Activated T-helper 1 cell treated with anti-CD3 and anti-CD28 coated beads, Interleukin-12 subunit alpha, Interleukin-12 subunit beta, Interleukin-2, Interleukin-4 antibody, amounts not matched to agents 30 ng/mL and 10 ng/mL and 1 ng/mL, durations not matched to agents 14 hours and 24 hours and 36 hours (primary cell): ENCODE results near the gene NCAPD3. TPM values are rescaled to one million over a fixed set of nuclear protein-coding genes. Genes with fewer than 3 reads are reported as not detected.

Experiments used
- DNase-seq: peaks from one replicate; pipeline ENCODE4 v3.0.0; 2021; ENCODE audit warnings: low spot score
- H3K27ac Mint-ChIP-seq: one replicate; pipeline ENCODE4 v1.8.0; 2021; ENCODE audit warnings: mild to moderate bottlenecking, mixed read lengths
- H3K27me3 Mint-ChIP-seq: one replicate; pipeline ENCODE4 v1.8.0; 2022; ENCODE audit warnings: mild to moderate bottlenecking, moderate library complexity, mixed read lengths; ENCODE audit not compliant: insufficient read depth
- H3K36me3 Mint-ChIP-seq: one replicate; pipeline ENCODE4 v1.8.0; 2021; ENCODE audit warnings: low read depth, mixed read lengths
- H3K4me1 Mint-ChIP-seq: one replicate; pipeline ENCODE4 v1.8.0; 2021; ENCODE audit warnings: low read depth, mixed read lengths
- H3K4me3 Mint-ChIP-seq: one replicate; pipeline ENCODE4 v1.8.0; 2021; ENCODE audit warnings: mild to moderate bottlenecking, moderate library complexity, mixed read lengths
- H3K9me3 Mint-ChIP-seq: one replicate; pipeline ENCODE4 v1.8.0; 2021; ENCODE audit warnings: mixed read lengths
- intact Hi-C: fragments of 100-400 bp; cut with micrococcal nuclease; formaldehyde crosslinking; loops from one replicate; pipeline ENCODE4 v1.15.1; 2024
- total RNA-seq: library from RNA; stranded (reverse); gene quantifications from 2 replicates; pipeline ENCODE4 v1.2.3, GENCODE V29; 2022

Gene NCAPD3
- total RNA-seq = 103 and 107 TPM in 2 replicates

- Mint-ChIP-seq H3K36me3 (peaks cover 24% of the 10 kb centered on the region), H3K9me3 (no peaks in the 10 kb centered on the region), H3K4me1 (peaks cover 63% of the 10 kb centered on the region), H3K27ac (peak within 1 kb of the TSS; percentile 99), H3K4me3 (peak within 1 kb of the TSS; percentile 98), H3K27me3 (no peaks in the 10 kb centered on the region)
- intact Hi-C loops = loop anchor here (1.0 to 5.0 kb wide), 7 partner anchors 17 to 296 kb away; partner anchors contain the start of genes ACAD8, GLB1L2, IGSF9B and JAM3
- peak; percentile 94 for DNase-seq
These were observed at the start of gene NCAPD3, which contains the start of gene VPS26B for GRCh38 chr11:134223836-134224709. Gene NCAPD3 (minus strand): TSS chr11:134223967. CDS start chr11:134223926, 41 bp downstream. Gene VPS26B (plus strand): TSS chr11:134224671. CDS start chr11:134225123, 452 bp downstream.

GRCh38 chr11:134273317-134273712, 49.5 kb upstream of the NCAPD3 start:
- H3K27me3 Mint-ChIP-seq = peaks cover 2% of the 10 kb centered on the region
- no peaks in the 10 kb centered on the region for H3K9me3 Mint-ChIP-seq
- H3K27ac Mint-ChIP-seq = no peak overlapping the region
- peaks cover 55% of the 10 kb centered on the region for H3K4me1 Mint-ChIP-seq
- peak overlapping the region; percentile 65 for H3K4me3 Mint-ChIP-seq
- no peak for DNase-seq
- H3K36me3 Mint-ChIP-seq = peaks cover 11% of the 10 kb centered on the region
- intact Hi-C loops = no loop called here

- Mint-ChIP-seq H3K4me3 (peak overlapping the region; percentile 65), H3K27me3 (peaks cover 2% of the 10 kb centered on the region), H3K4me1 (peaks cover 55% of the 10 kb centered on the region), H3K27ac (peak overlapping the region; percentile 45), H3K36me3 (peaks cover 16% of the 10 kb centered on the region), H3K9me3 (no peaks in the 10 kb centered on the region)
- DNase-seq = no peak
- intact Hi-C loops = no loop called here
These were observed 48.9 kb upstream of the NCAPD3 start for GRCh38 chr11:134272381-134273316.

- H3K36me3 Mint-ChIP-seq = peaks cover 14% of the 10 kb centered on the region
- no peak for DNase-seq
- H3K27ac Mint-ChIP-seq = no peak overlapping the region
- H3K4me1 Mint-ChIP-seq = peaks cover 54% of the 10 kb centered on the region
- intact Hi-C loops = no loop called here
- H3K9me3 Mint-ChIP-seq = no peaks in the 10 kb centered on the region
- no peaks in the 10 kb centered on the region for H3K27me3 Mint-ChIP-seq
- no peak overlapping the region for H3K4me3 Mint-ChIP-seq
These were observed 48.2 kb upstream of the NCAPD3 start for GRCh38 chr11:134271978-134272377.

- peak; percentile 40 for DNase-seq
- Mint-ChIP-seq H3K27me3 (no peaks in the 10 kb centered on the region), H3K4me1 (peaks cover 61% of the 10 kb centered on the region), H3K27ac (peak overlapping the region; percentile 63), H3K4me3 (peak overlapping the region; percentile 28), H3K9me3 (no peaks in the 10 kb centered on the region), H3K36me3 (peaks cover 16% of the 10 kb centered on the region)
- intact Hi-C loops = no loop called here
These were observed 46.5 kb upstream of the NCAPD3 start for GRCh38 chr11:134270250-134270714.

GRCh38 chr11:134267966-134268365, 44.2 kb upstream of the NCAPD3 start:
- intact Hi-C loops = no loop called here
- Mint-ChIP-seq H3K36me3 (peaks cover 23% of the 10 kb centered on the region), H3K27me3 (no peaks in the 10 kb centered on the region), H3K4me1 (peaks cover 39% of the 10 kb centered on the region), H3K9me3 (no peaks in the 10 kb centered on the region), H3K27ac (no peak overlapping the region), H3K4me3 (no peak overlapping the region)
- no peak for DNase-seq

- peaks cover 34% of the 10 kb centered on the region for H3K4me1 Mint-ChIP-seq
- H3K4me3 Mint-ChIP-seq = no peak overlapping the region
- H3K27ac Mint-ChIP-seq = no peak overlapping the region
- no peak for DNase-seq
- intact Hi-C loops = no loop called here
- no peaks in the 10 kb centered on the region for H3K9me3 Mint-ChIP-seq
- peaks cover 21% of the 10 kb centered on the region for H3K36me3 Mint-ChIP-seq
- H3K27me3 Mint-ChIP-seq = no peaks in the 10 kb centered on the region
These were observed 43.7 kb upstream of the NCAPD3 start for GRCh38 chr11:134267461-134267860.

- intact Hi-C loops = no loop called here
- no peak overlapping the region for H3K27ac Mint-ChIP-seq
- H3K9me3 Mint-ChIP-seq = no peaks in the 10 kb centered on the region
- H3K27me3 Mint-ChIP-seq = no peaks in the 10 kb centered on the region
- no peak overlapping the region for H3K4me3 Mint-ChIP-seq
- DNase-seq = no peak
- peaks cover 30% of the 10 kb centered on the region for H3K4me1 Mint-ChIP-seq
- peaks cover 21% of the 10 kb centered on the region for H3K36me3 Mint-ChIP-seq
These were observed 43.1 kb upstream of the NCAPD3 start for GRCh38 chr11:134266841-134267251.

GRCh38 chr11:134266440-134266839, 42.7 kb upstream of the NCAPD3 start:
- Mint-ChIP-seq H3K27ac (no peak overlapping the region), H3K9me3 (no peaks in the 10 kb centered on the region), H3K4me3 (no peak overlapping the region), H3K27me3 (no peaks in the 10 kb centered on the region), H3K36me3 (peaks cover 20% of the 10 kb centered on the region), H3K4me1 (peaks cover 30% of the 10 kb centered on the region)
- intact Hi-C loops = no loop called here
- no peak for DNase-seq

- H3K4me1 Mint-ChIP-seq = peaks cover 21% of the 10 kb centered on the region
- no peaks in the 10 kb centered on the region for H3K27me3 Mint-ChIP-seq
- H3K4me3 Mint-ChIP-seq = no peak overlapping the region
- peaks cover 21% of the 10 kb centered on the region for H3K36me3 Mint-ChIP-seq
- no peak for DNase-seq
- no peak overlapping the region for H3K27ac Mint-ChIP-seq
- H3K9me3 Mint-ChIP-seq = no peaks in the 10 kb centered on the region
- intact Hi-C loops = no loop called here
These were observed 41.4 kb upstream of the NCAPD3 start for GRCh38 chr11:134264966-134265764.

- peak; percentile 30 for DNase-seq
- H3K4me3 Mint-ChIP-seq = no peak overlapping the region
- H3K9me3 Mint-ChIP-seq = no peaks in the 10 kb centered on the region
- H3K36me3 Mint-ChIP-seq = peaks cover 25% of the 10 kb centered on the region
- no peaks in the 10 kb centered on the region for H3K27me3 Mint-ChIP-seq
- intact Hi-C loops = loop anchor here (1.0 kb wide), 1 partner anchor 13 kb away; no protein-coding TSS in a partner anchor
- H3K27ac Mint-ChIP-seq = no peak overlapping the region
- peaks cover 8% of the 10 kb centered on the region for H3K4me1 Mint-ChIP-seq
These were observed 38.1 kb upstream of the NCAPD3 start for GRCh38 chr11:134261626-134262488.
